ENCODE results near the gene HAP1. TPM values are rescaled to one million over a fixed set of nuclear protein-coding genes. Genes with fewer than 3 reads are reported as not detected.

Gene HAP1
- polyA plus RNA-seq, 1 of the 3 experiments (the other 2 are of a cell fraction) = 0.18 TPM

GRCh38 chr17:41710472-41711090, 23.9 kb downstream of the HAP1 start:
- POLR2A ChIA-PET = interaction anchor here (1.7 kb wide), 1 partner anchor 21 kb away, joined by 4 read pairs; no protein-coding TSS in a partner anchor
- H3K79me2 ChIP-seq (ENCODE audit: insufficient read depth) = no peaks in the 10 kb centered on the region
- H3K9me3 ChIP-seq = no peaks in the 10 kb centered on the region
- H4K20me1 ChIP-seq (ENCODE audit: insufficient read depth) = no peaks in the 10 kb centered on the region
- CTCF ChIA-PET = interaction anchor here (1.5 to 12.4 kb wide), 3 partner anchors 15 to 76 kb away, joined by 3 to 125 read pairs (median 8); partner anchors contain the start of gene JUP
- H3K9ac ChIP-seq = no peak overlapping the region
- H2AFZ ChIP-seq (ENCODE audit: low read depth) = no peak overlapping the region
- TF ChIP-seq SMC3 (IDR thresholded peaks at IDR 0.05; ENCODE audit: low read depth, low read length) = no peak
- peak; percentile 32; the same call in 1 of the 2 replicates for TF ChIP-seq FOSL2 (IDR thresholded peaks at IDR 0.05; ENCODE audit: borderline replicate concordance, low read depth)
- DNase-seq = no peak
- H3K9me2 ChIP-seq = no peaks in the 10 kb centered on the region
- no peaks in the 10 kb centered on the region for H3K36me3 ChIP-seq (replicated peaks in 1 of 2; ENCODE audit: control insufficient read depth in 1 of 2, insufficient read depth in 2 of 2, low read length in 1 of 2)
- H3K4me3 ChIP-seq (ENCODE audit: low read depth in 2 of 2, low read length in 1 of 2) = no peak overlapping the region
- no peaks in the 10 kb centered on the region for H3F3A ChIP-seq (replicated peaks; ENCODE audit: insufficient read depth)
- H3K4me1 ChIP-seq (ENCODE audit: control insufficient read depth in 1 of 2, insufficient read depth in 2 of 2, low read depth in 1 of 2, low read length in 1 of 2) = peaks cover 0 to 3% of the 10 kb centered on the region in 2 experiments; a peak in 1 of 4 replicates
- peak overlapping the region; percentile 42; the same call in 1 of the 2 replicates for H3K4me2 ChIP-seq
- H3K27ac ChIP-seq (ENCODE audit: low read depth in 2 of 2, low read length in 1 of 2) = no peak overlapping the region
- WGBS (ENCODE audit: low lambda C conversion rate) = 20% methylated on average over 8 of the region's 8 CpGs
- no peaks in the 10 kb centered on the region for H3K27me3 ChIP-seq (ENCODE audit: insufficient read depth)

GRCh38 chr17:41707803-41708669, 26.4 kb downstream of the HAP1 start:
- POLR2A ChIA-PET = interaction anchor here (1.2 kb wide), 1 partner anchor 19 kb away, joined by 5 read pairs; no protein-coding TSS in a partner anchor
- H3K36me3 ChIP-seq (replicated peaks in 1 of 2; ENCODE audit: control insufficient read depth in 1 of 2, insufficient read depth in 2 of 2, low read length in 1 of 2) = no peaks in the 10 kb centered on the region
- no peaks in the 10 kb centered on the region for H3K79me2 ChIP-seq (ENCODE audit: insufficient read depth)
- TF ChIP-seq FOXJ3 (CRISPR knock-in tag; IDR thresholded peaks at IDR 0.05) (no peak), NFIC (IDR thresholded peaks at IDR 0.05; ENCODE audit: borderline replicate concordance) (no peak)
- H3K4me1 ChIP-seq (ENCODE audit: control insufficient read depth in 1 of 2, insufficient read depth in 2 of 2, low read depth in 1 of 2, low read length in 1 of 2) = peaks cover 0 to 3% of the 10 kb centered on the region in 2 experiments; a peak in 1 of 4 replicates
- H4K20me1 ChIP-seq (ENCODE audit: insufficient read depth) = no peaks in the 10 kb centered on the region
- no peaks in the 10 kb centered on the region for H3K27me3 ChIP-seq (ENCODE audit: insufficient read depth)
- CTCF ChIA-PET = interaction anchor here (0.6 to 12.4 kb wide), 7 partner anchors 10 to 159 kb away, joined by 3 to 125 read pairs (median 4); partner anchors contain the start of gene HAP1
- H3K4me3 ChIP-seq (ENCODE audit: low read depth in 2 of 2, low read length in 1 of 2) = no peak overlapping the region
- H3K4me2 ChIP-seq = no peak overlapping the region
- no peak for DNase-seq
- no peaks in the 10 kb centered on the region for H3K9me3 ChIP-seq
- H2AFZ ChIP-seq (ENCODE audit: low read depth) = no peak overlapping the region
- 70% methylated on average over 10 of the region's 10 CpGs for WGBS (ENCODE audit: low lambda C conversion rate)
- H3K9ac ChIP-seq = no peak overlapping the region
- no peaks in the 10 kb centered on the region for H3F3A ChIP-seq (replicated peaks; ENCODE audit: insufficient read depth)
- H3K9me2 ChIP-seq = no peaks in the 10 kb centered on the region
- no peak overlapping the region for H3K27ac ChIP-seq (ENCODE audit: low read depth in 2 of 2, low read length in 1 of 2)

GRCh38 chr17:41705271-41705991, 29.0 kb downstream of the HAP1 start:
- Histone ChIP-seq H3K79me2 (ENCODE audit: insufficient read depth) (no peaks in the 10 kb centered on the region), H3K36me3 (replicated peaks in 1 of 2; ENCODE audit: control insufficient read depth in 1 of 2, insufficient read depth in 2 of 2, low read length in 1 of 2) (no peaks in the 10 kb centered on the region), H3F3A (replicated peaks; ENCODE audit: insufficient read depth) (no peaks in the 10 kb centered on the region), H3K4me1 (ENCODE audit: control insufficient read depth in 1 of 2, insufficient read depth in 2 of 2, low read depth in 1 of 2, low read length in 1 of 2) (no peaks in the 10 kb centered on the region; a peak in 1 of 4 replicates), H4K20me1 (ENCODE audit: insufficient read depth) (no peaks in the 10 kb centered on the region), H3K4me2 (0 out of 2 replicates have a peak overlapping the region, but pooled peaks have one; percentile 21), H3K9ac (no peak overlapping the region), H3K27ac (ENCODE audit: low read depth in 2 of 2, low read length in 1 of 2) (no peak overlapping the region), H3K9me3 (no peaks in the 10 kb centered on the region), H2AFZ (ENCODE audit: low read depth) (0 out of 2 replicates have a peak overlapping the region, but pooled peaks have one; percentile 52), H3K27me3 (ENCODE audit: insufficient read depth) (no peaks in the 10 kb centered on the region), H3K9me2 (no peaks in the 10 kb centered on the region), H3K4me3 (ENCODE audit: low read depth in 2 of 2, low read length in 1 of 2) (no peak overlapping the region)
- TF ChIP-seq EZH2phosphoT487 (IDR thresholded peaks at IDR 0.05; ENCODE audit: borderline replicate concordance, low read depth) (no peak), PBX3 (IDR thresholded peaks at IDR 0.05) (no peak), NFIC (IDR thresholded peaks at IDR 0.05; ENCODE audit: borderline replicate concordance) (no peak), IRF3 (IDR thresholded peaks at IDR 0.05; ENCODE audit: low read depth, low read length) (no peak), MAX (IDR thresholded peaks at IDR 0.05; ENCODE audit: low read depth) (no peak), RXRA (IDR thresholded peaks at IDR 0.05; ENCODE audit: borderline replicate concordance, low read depth) (no peak), EP300 (IDR thresholded peaks at IDR 0.05; ENCODE audit: borderline replicate concordance in 1 of 2, low read depth in 1 of 2, low read length in 1 of 2) (no peak), FOXJ3 (CRISPR knock-in tag; IDR thresholded peaks at IDR 0.05) (no peak)
- POLR2A ChIA-PET = interaction anchor here (1.3 kb wide), 1 partner anchor 9 kb away, joined by 3 read pairs; no protein-coding TSS in a partner anchor
- 69% methylated on average over 13 of the region's 13 CpGs for WGBS (ENCODE audit: low lambda C conversion rate)
- CTCF ChIA-PET = interaction anchor here (5.1 to 12.4 kb wide), 2 partner anchors 10 to 15 kb away, joined by 23 to 125 read pairs; no protein-coding TSS in a partner anchor
- DNase-seq = no peak

All from SK-N-SH (cell line).